Tibial nerve (tissue), 4 donors: ENCODE data around the gene RNF111.

Experiments
- EP300 ChIP-seq, 2 donors: sonication (generic); formaldehyde crosslinking; IDR thresholded peaks; one replicate each; pipeline ENCODE4 v1.6.1; 2017; ENCODE audit warnings: antibody characterized with exemption in 2 of 2, mild to moderate bottlenecking in 1 of 2
- POLR2A ChIP-seq, 2 donors: fragments of 450-650 bp; IDR thresholded peaks; one replicate each; pipeline ENCODE4 v1.6.1; 2017; ENCODE audit warnings: antibody characterized with exemption in 2 of 2, mild to moderate bottlenecking in 2 of 2, moderate library complexity in 2 of 2
- TF ChIP-seq, protein P1 (sequence below), 5 experiments: fragments of 200-600 bp in 3 of 5; fragments of 450-650 bp in 2 of 5; sonication (generic) in 3 of 5; IDR thresholded peaks; one replicate each; pipeline ENCODE4 v1.5.1; 2016 to 2019; ENCODE audit warnings: antibody characterized with exemption in 5 of 5, mild to moderate bottlenecking in 3 of 5, moderate library complexity in 2 of 5

- TF ChIP-seq, protein P1, sequence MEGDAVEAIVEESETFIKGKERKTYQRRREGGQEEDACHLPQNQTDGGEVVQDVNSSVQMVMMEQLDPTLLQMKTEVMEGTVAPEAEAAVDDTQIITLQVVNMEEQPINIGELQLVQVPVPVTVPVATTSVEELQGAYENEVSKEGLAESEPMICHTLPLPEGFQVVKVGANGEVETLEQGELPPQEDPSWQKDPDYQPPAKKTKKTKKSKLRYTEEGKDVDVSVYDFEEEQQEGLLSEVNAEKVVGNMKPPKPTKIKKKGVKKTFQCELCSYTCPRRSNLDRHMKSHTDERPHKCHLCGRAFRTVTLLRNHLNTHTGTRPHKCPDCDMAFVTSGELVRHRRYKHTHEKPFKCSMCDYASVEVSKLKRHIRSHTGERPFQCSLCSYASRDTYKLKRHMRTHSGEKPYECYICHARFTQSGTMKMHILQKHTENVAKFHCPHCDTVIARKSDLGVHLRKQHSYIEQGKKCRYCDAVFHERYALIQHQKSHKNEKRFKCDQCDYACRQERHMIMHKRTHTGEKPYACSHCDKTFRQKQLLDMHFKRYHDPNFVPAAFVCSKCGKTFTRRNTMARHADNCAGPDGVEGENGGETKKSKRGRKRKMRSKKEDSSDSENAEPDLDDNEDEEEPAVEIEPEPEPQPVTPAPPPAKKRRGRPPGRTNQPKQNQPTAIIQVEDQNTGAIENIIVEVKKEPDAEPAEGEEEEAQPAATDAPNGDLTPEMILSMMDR (IDR thresholded peaks at IDR 0.05), result no peak
- TF ChIP-seq POLR2A (IDR thresholded peaks at IDR 0.05), result no peak
- TF ChIP-seq EP300 (IDR thresholded peaks at IDR 0.05), result no peak
Observed at GRCh38 chr15:59029554-59029953, 42.1 kb downstream of the RNF111 start.
